Adrenal gland (tissue), 5 donors: Measurements from ENCODE around the gene GLIPR1L2.

Experiments used
- CTCF ChIP-seq, 6 experiments: fragments of 450-650 bp in 4 of 6; fragments of 200-600 bp in 2 of 6; sonication (generic) in 1 of 6; IDR thresholded peaks; 1 replicate in 5 of 6; 2 replicates in 1 of 6; pipeline versions ENCODE4 v1.5.1 to v1.8.0; 2016 to 2021; ENCODE audit warnings: antibody characterized with exemption in 6 of 6, mild to moderate bottlenecking in 2 of 6, moderate library complexity in 1 of 6
- POLR2A ChIP-seq, 2 donors: fragments of 450-650 bp; IDR thresholded peaks; one replicate each; pipeline ENCODE4 v1.6.1; 2017; ENCODE audit warnings: antibody characterized with exemption in 2 of 2, mild to moderate bottlenecking in 2 of 2, moderate library complexity in 1 of 2
- donor health status: DM: no; HTN: no; CAD: no.

- TF ChIP-seq CTCF (IDR thresholded peaks at IDR 0.05) (no peak), POLR2A (IDR thresholded peaks at IDR 0.05) (no peak)
These were observed 12.5 kb upstream of the GLIPR1L2 start for GRCh38 chr12:75378354-75378753.
